ENCODE measurements around the gene TMEM141. TPM values are rescaled to one million over a fixed set of nuclear protein-coding genes. Genes with fewer than 3 reads are reported as not detected.
"Not testable (repeated sequence)": the region's sequence is repeated elsewhere in the genome, so short reads cannot be mapped to it uniquely, and the experiment has no call there.

The TMEM141 gene
- total RNA-seq, 1 experiment from 2014 or later, result 64.1 TPM

GRCh38 chr9:136829981-136830885 lies 39.1 kb downstream of the TMEM141 start:
- Mint-ChIP-seq H3K27ac (ENCODE audit: unreplicated experiment) (no peak overlapping the region), H3K36me3 (ENCODE audit: insufficient read depth, unreplicated experiment) (peaks cover 22% of the 10 kb centered on the region), H3K27me3 (ENCODE audit: unreplicated experiment) (no peaks in the 10 kb centered on the region), H3K4me1 (ENCODE audit: low read depth, unreplicated experiment) (no peaks in the 10 kb centered on the region), H3K4me3 (ENCODE audit: low read depth, unreplicated experiment) (no peak overlapping the region), H3K9me3 (ENCODE audit: low read depth, unreplicated experiment) (no peaks in the 10 kb centered on the region)
- no peak for DNase-seq
- CTCF ChIA-PET, result no interaction called here
- no TSS peak for BruUV-seq (replicated peaks)
- no peak for TF ChIP-seq CTCF (IDR thresholded peaks at IDR 0.05; ENCODE audit: unreplicated experiment)
- intact Hi-C loops (cut with micrococcal nuclease; ENCODE audit: unreplicated experiment), result no loop called here

- Mint-ChIP-seq H3K9me3 (ENCODE audit: low read depth, unreplicated experiment) (no peaks in the 10 kb centered on the region), H3K27me3 (ENCODE audit: unreplicated experiment) (no peaks in the 10 kb centered on the region), H3K4me3 (ENCODE audit: low read depth, unreplicated experiment) (no peak overlapping the region), H3K27ac (ENCODE audit: unreplicated experiment) (no peak overlapping the region), H3K4me1 (ENCODE audit: low read depth, unreplicated experiment) (no peaks in the 10 kb centered on the region), H3K36me3 (ENCODE audit: insufficient read depth, unreplicated experiment) (peaks cover 22% of the 10 kb centered on the region)
- CTCF ChIA-PET, result no interaction called here
- intact Hi-C loops (cut with micrococcal nuclease; ENCODE audit: unreplicated experiment), result no loop called here
- no TSS peak for BruUV-seq (replicated peaks)
- DNase-seq, result no peak
- no peak for TF ChIP-seq CTCF (IDR thresholded peaks at IDR 0.05; ENCODE audit: unreplicated experiment)
Observed at GRCh38 chr9:136831002-136831719, 40.0 kb downstream of the TMEM141 start.

GRCh38 chr9:136831720-136832104 lies 40.6 kb downstream of the TMEM141 start:
- Mint-ChIP-seq H3K4me3 (ENCODE audit: low read depth, unreplicated experiment) (no peak overlapping the region), H3K9me3 (ENCODE audit: low read depth, unreplicated experiment) (no peaks in the 10 kb centered on the region), H3K27ac (ENCODE audit: unreplicated experiment) (no peak overlapping the region), H3K27me3 (ENCODE audit: unreplicated experiment) (no peaks in the 10 kb centered on the region), H3K4me1 (ENCODE audit: low read depth, unreplicated experiment) (no peaks in the 10 kb centered on the region), H3K36me3 (ENCODE audit: insufficient read depth, unreplicated experiment) (peaks cover 22% of the 10 kb centered on the region)
- CTCF ChIA-PET, result no interaction called here
- no peak for DNase-seq
- no TSS peak for BruUV-seq (replicated peaks)
- intact Hi-C loops (cut with micrococcal nuclease; ENCODE audit: unreplicated experiment), result no loop called here
- TF ChIP-seq CTCF (IDR thresholded peaks at IDR 0.05; ENCODE audit: unreplicated experiment), result no peak

GRCh38 chr9:136832581-136832980 lies 41.4 kb downstream of the TMEM141 start:
- intact Hi-C loops (cut with micrococcal nuclease; ENCODE audit: unreplicated experiment), result no loop called here
- H3K27ac Mint-ChIP-seq (ENCODE audit: unreplicated experiment), result no peak overlapping the region
- no TSS peak for BruUV-seq (replicated peaks)
- no peaks in the 10 kb centered on the region for H3K9me3 Mint-ChIP-seq (ENCODE audit: low read depth, unreplicated experiment)
- no peak for DNase-seq
- no peak overlapping the region for H3K4me3 Mint-ChIP-seq (ENCODE audit: low read depth, unreplicated experiment)
- CTCF ChIA-PET, result no interaction called here
- H3K4me1 Mint-ChIP-seq (ENCODE audit: low read depth, unreplicated experiment), result no peaks in the 10 kb centered on the region
- no peaks in the 10 kb centered on the region for H3K27me3 Mint-ChIP-seq (ENCODE audit: unreplicated experiment)
- peaks cover 22% of the 10 kb centered on the region for H3K36me3 Mint-ChIP-seq (ENCODE audit: insufficient read depth, unreplicated experiment)
- TF ChIP-seq CTCF (IDR thresholded peaks at IDR 0.05; ENCODE audit: unreplicated experiment), result no peak

GRCh38 chr9:136833381-136834048 lies 42.4 kb downstream of the TMEM141 start:
- H3K4me1 Mint-ChIP-seq (ENCODE audit: low read depth, unreplicated experiment); H3K27me3 Mint-ChIP-seq (ENCODE audit: unreplicated experiment); H3K4me3 Mint-ChIP-seq (ENCODE audit: low read depth, unreplicated experiment); H3K27ac Mint-ChIP-seq (ENCODE audit: unreplicated experiment); CTCF ChIA-PET; intact Hi-C loops (cut with micrococcal nuclease; ENCODE audit: unreplicated experiment); H3K9me3 Mint-ChIP-seq (ENCODE audit: low read depth, unreplicated experiment); BruUV-seq (replicated peaks); DNase-seq: not testable (repeated sequence)
- peaks cover 20% of the 10 kb centered on the region for H3K36me3 Mint-ChIP-seq (ENCODE audit: insufficient read depth, unreplicated experiment)
